Spleen (tissue), 11 donors: ENCODE measurements around the gene SERPINB12. TPM values are rescaled to one million over a fixed set of nuclear protein-coding genes. Genes with fewer than 3 reads are reported as not detected.

ENCODE experiments used
- DNase-seq: peaks from one replicate; pipeline ENCODE4 v3.0.0-alpha.2; 2020
- H3K27ac ChIP-seq, 8 donors: fragments of 200-600 bp; sonication (generic) in 7 of 8; 1 replicate in 4 of 8; 2 replicates in 4 of 8; pipeline versions ENCODE4 v1.5.0 to v1.8.0; 2016 to 2021; ENCODE audit warnings: inconsistent platforms in 4 of 8, mild to moderate bottlenecking in 4 of 8, moderate library complexity in 1 of 8
- H3K27me3 ChIP-seq, 7 donors: fragments of 200-600 bp; sonication (generic) in 6 of 7; replicated peaks in 1 of 7; 1 replicate in 4 of 7; 2 replicates in 3 of 7; pipeline versions ENCODE4 v1.5.0 to v1.8.0; 2016 to 2021; ENCODE audit warnings: inconsistent platforms in 3 of 7, mild to moderate bottlenecking in 1 of 7
- H3K36me3 ChIP-seq, 6 donors: fragments of 200-600 bp; sonication (generic) in 5 of 6; 1 replicate in 4 of 6; 2 replicates in 2 of 6; pipeline versions ENCODE4 v1.5.0 to v1.8.0; 2016 to 2021; ENCODE audit warnings: inconsistent platforms in 2 of 6
- H3K4me1 ChIP-seq, 6 donors: fragments of 200-600 bp; sonication (generic) in 5 of 6; 1 replicate in 3 of 6; 2 replicates in 3 of 6; pipeline versions ENCODE4 v1.5.0 to v1.8.0; 2016 to 2021; ENCODE audit warnings: inconsistent platforms in 3 of 6
- H3K4me3 ChIP-seq, 8 donors: fragments of 200-600 bp; sonication (generic) in 7 of 8; 1 replicate in 4 of 8; 2 replicates in 4 of 8; pipeline versions ENCODE4 v1.5.0 to v1.8.0; 2016 to 2021; ENCODE audit warnings: inconsistent platforms in 4 of 8, mild to moderate bottlenecking in 4 of 8, moderate library complexity in 2 of 8
- H3K9me3 ChIP-seq, 8 donors: fragments of 200-600 bp; sonication (generic) in 7 of 8; 1 replicate in 4 of 8; 2 replicates in 4 of 8; pipeline versions ENCODE4 v1.5.0 to v1.8.0; 2016 to 2021; ENCODE audit warnings: inconsistent platforms in 4 of 8
- POLR2A ChIP-seq, 3 donors: fragments of 450-650 bp; IDR thresholded peaks; one replicate each; pipeline ENCODE4 v1.5.1; 2017; ENCODE audit warnings: antibody characterized with exemption in 3 of 3, mild to moderate bottlenecking in 1 of 3
- POLR2AphosphoS5 ChIP-seq, 3 donors: sonication (generic); formaldehyde crosslinking; IDR thresholded peaks; one replicate each; pipeline ENCODE4 v1.5.1; 2017; ENCODE audit warnings: antibody characterized with exemption in 3 of 3
- WGBS, 5 donors: extraction: QIAGEN DNeasy Blood & Tissue Kit in 3 of 5; methylation state at CpG; one replicate each; pipeline versions ENCODE4 v1.1.5 to v1.1.7; 2013 to 2018; 5-methylcytosine and 5-hydroxymethylcytosine counted together
- intact Hi-C: fragments of 100-400 bp; cut with DNase I; formaldehyde crosslinking; loops from one replicate; pipeline ENCODE4 v1.15.0; 2023; ENCODE audit warnings: low total_unique reads
- polyA plus RNA-seq, 3 donors: library from polyadenylated mRNA; stranded (reverse); fragments of 200-250 nt; gene quantifications; one replicate each; pipeline ENCODE4 v1.2.1, GENCODE V29; 2013
- total RNA-seq, 7 donors: library from RNA; depleted of rRNA in 3 of 7; stranded (reverse); fragments of >200 nt in 3 of 7; fragmentation: NEBNext Ultra II Directional in 4 of 7; extraction: Animal tissue kit (Norgen Biotek cat#: 25700) in 4 of 7; gene quantifications; one replicate each; pipeline versions ENCODE4 v1.1.0 to v1.2.1, GENCODE V29; 2016 to 2021
- TF ChIP-seq, protein P1 (sequence below), 11 experiments: fragments of 200-600 bp in 7 of 11; fragments of 450-650 bp in 4 of 11; sonication (generic) in 4 of 11; IDR thresholded peaks in 8 of 11; conservative IDR thresholded peaks in 3 of 11; 1 replicate in 7 of 11; 2 replicates in 4 of 11; pipeline versions ENCODE4 v1.4.0 to v1.8.0; 2016 to 2021; ENCODE audit warnings: antibody characterized with exemption in 11 of 11, inconsistent platforms in 4 of 11, mild to moderate bottlenecking in 1 of 11
- donor health status: healthy with polysubstance abuse.
- donor health status: DM: no; HTN: no; CAD: no; lungs with moderate emphysema.
- donor health status: DM: no; HTN: no; CAD: no.
- donor health status: Bipolar disorder and iron deficiency.
- donor health status: healthy.
- donor health status: DM: no; HTN: no; CAD: no.
- donor health status: DM: yes; HTN: yes; CAD: no.

Gene SERPINB12
- total and polyA plus RNA-seq, 10 donors = not detected

DNA sequence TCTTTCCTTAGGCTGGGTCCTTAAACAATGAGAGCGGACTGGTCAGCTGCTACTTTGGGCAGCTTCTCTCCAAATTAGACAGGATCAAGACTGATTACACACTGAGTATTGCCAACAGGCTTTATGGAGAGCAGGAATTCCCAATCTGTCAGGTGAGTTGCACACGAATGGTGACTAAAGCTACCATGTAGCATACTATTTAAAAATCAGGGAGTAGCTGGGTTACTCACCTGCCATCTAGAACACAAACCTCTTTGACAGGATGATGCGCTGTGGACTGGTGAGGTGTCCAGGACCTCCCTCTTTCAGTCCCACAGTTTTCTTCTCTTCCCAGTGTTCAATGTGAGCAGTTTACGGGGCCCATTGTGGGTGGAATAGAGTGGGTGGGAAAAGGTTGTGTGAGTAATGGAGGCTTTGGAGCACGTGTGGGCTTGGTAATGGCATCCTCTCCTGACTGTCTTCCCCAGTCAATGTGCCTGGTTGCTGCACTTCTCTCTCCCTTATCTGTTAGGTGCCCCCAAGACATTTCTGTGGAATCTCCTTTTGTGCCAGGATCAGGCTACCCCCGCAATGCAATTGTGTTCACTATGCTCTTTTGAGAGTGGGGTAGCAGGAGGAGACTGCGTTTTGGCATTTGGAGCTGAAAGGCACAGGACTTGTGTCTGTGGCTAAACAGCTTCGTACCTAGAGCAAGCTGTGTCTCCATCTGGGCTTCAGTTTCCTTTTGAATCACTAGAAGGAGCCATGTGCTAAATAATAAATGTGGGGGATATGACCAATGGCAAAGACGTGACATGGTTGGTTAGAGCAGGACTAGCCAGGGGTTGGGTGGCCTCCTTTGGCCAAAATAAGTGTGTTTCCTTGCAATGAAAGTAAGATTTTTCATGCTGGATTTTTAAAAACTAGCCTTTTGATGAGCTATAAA, 17.7 kb downstream of the SERPINB12 start:
- Histone ChIP-seq H3K9me3 (no peaks in the 10 kb centered on the region), H3K36me3 (no peaks in the 10 kb centered on the region), H3K4me3 (no peak overlapping the region), H3K27me3 (peaks cover 0 to 4% (median 0%) of the 10 kb centered on the region in 7 donors), H3K4me1 (no peaks in the 10 kb centered on the region), H3K27ac (no peak overlapping the region)
- 83 to 89% (median 85%) methylated on average over 9 of the region's 9 CpGs for WGBS, 5 donors
- TF ChIP-seq POLR2A (IDR thresholded peaks at IDR 0.05) (no peak), POLR2AphosphoS5 (IDR thresholded peaks at IDR 0.05) (no peak)
- TF ChIP-seq, protein P1, sequence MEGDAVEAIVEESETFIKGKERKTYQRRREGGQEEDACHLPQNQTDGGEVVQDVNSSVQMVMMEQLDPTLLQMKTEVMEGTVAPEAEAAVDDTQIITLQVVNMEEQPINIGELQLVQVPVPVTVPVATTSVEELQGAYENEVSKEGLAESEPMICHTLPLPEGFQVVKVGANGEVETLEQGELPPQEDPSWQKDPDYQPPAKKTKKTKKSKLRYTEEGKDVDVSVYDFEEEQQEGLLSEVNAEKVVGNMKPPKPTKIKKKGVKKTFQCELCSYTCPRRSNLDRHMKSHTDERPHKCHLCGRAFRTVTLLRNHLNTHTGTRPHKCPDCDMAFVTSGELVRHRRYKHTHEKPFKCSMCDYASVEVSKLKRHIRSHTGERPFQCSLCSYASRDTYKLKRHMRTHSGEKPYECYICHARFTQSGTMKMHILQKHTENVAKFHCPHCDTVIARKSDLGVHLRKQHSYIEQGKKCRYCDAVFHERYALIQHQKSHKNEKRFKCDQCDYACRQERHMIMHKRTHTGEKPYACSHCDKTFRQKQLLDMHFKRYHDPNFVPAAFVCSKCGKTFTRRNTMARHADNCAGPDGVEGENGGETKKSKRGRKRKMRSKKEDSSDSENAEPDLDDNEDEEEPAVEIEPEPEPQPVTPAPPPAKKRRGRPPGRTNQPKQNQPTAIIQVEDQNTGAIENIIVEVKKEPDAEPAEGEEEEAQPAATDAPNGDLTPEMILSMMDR (IDR thresholded peaks at IDR 0.05 in 8 of 11, conservative IDR thresholded peaks at IDR 0.05 in 3 of 11) = no peak
- no peak for DNase-seq
- intact Hi-C loops = no loop called here

- Histone ChIP-seq H3K27ac (no peak overlapping the region), H3K4me3 (no peak overlapping the region), H3K9me3 (no peaks in the 10 kb centered on the region), H3K27me3 (peaks cover 0 to 4% (median 0%) of the 10 kb centered on the region in 7 donors), H3K36me3 (no peaks in the 10 kb centered on the region), H3K4me1 (no peaks in the 10 kb centered on the region)
- no peak for TF ChIP-seq POLR2AphosphoS5 (IDR thresholded peaks at IDR 0.05)
- TF ChIP-seq, protein P1 (IDR thresholded peaks at IDR 0.05 in 8 of 11, conservative IDR thresholded peaks at IDR 0.05 in 3 of 11) = no peak
- TF ChIP-seq POLR2A (IDR thresholded peaks at IDR 0.05) = no peak
- 74 to 91% (median 80%) methylated on average over 4 of the region's 4 CpGs for WGBS, 5 donors
- DNase-seq = no peak
- intact Hi-C loops = no loop called here
Measured at GRCh38 chr18:63562284-63562683, 20.1 kb downstream of the SERPINB12 start.

- peaks cover 0 to 4% (median 0%) of the 10 kb centered on the region in 7 donors for H3K27me3 ChIP-seq
- no peak overlapping the region for H3K4me3 ChIP-seq
- no peaks in the 10 kb centered on the region for H3K9me3 ChIP-seq
- TF ChIP-seq, protein P1 (IDR thresholded peaks at IDR 0.05 in 8 of 11, conservative IDR thresholded peaks at IDR 0.05 in 3 of 11) = no peak
- TF ChIP-seq POLR2A (IDR thresholded peaks at IDR 0.05) = no peak
- no peak for TF ChIP-seq POLR2AphosphoS5 (IDR thresholded peaks at IDR 0.05)
- no peaks in the 10 kb centered on the region for H3K4me1 ChIP-seq
- 81 to 94% (median 86%) methylated on average over 4 of the region's 4 CpGs for WGBS, 5 donors
- intact Hi-C loops = no loop called here
- H3K27ac ChIP-seq = no peak overlapping the region
- no peaks in the 10 kb centered on the region for H3K36me3 ChIP-seq
- no peak for DNase-seq
Measured at GRCh38 chr18:63564021-63564420, 21.9 kb downstream of the SERPINB12 start.

- intact Hi-C loops = no loop called here
- DNase-seq = no peak
- no peaks in the 10 kb centered on the region for H3K9me3 ChIP-seq
- H3K27me3 ChIP-seq = peaks cover 0 to 4% (median 0%) of the 10 kb centered on the region in 7 donors
- no peak overlapping the region for H3K27ac ChIP-seq
- 69 to 91% (median 82%) methylated on average over 1 of the region's 1 CpG for WGBS, 5 donors
- TF ChIP-seq, protein P1 (IDR thresholded peaks at IDR 0.05 in 8 of 11, conservative IDR thresholded peaks at IDR 0.05 in 3 of 11) = no peak
- TF ChIP-seq POLR2A (IDR thresholded peaks at IDR 0.05) = no peak
- no peak for TF ChIP-seq POLR2AphosphoS5 (IDR thresholded peaks at IDR 0.05)
- no peaks in the 10 kb centered on the region for H3K36me3 ChIP-seq
- no peaks in the 10 kb centered on the region for H3K4me1 ChIP-seq
- no peak overlapping the region for H3K4me3 ChIP-seq
Measured at GRCh38 chr18:63564561-63564960, 22.4 kb downstream of the SERPINB12 start.
